ENCODE results near the gene KIAA0586.

KIAA0586 gene

DNA sequence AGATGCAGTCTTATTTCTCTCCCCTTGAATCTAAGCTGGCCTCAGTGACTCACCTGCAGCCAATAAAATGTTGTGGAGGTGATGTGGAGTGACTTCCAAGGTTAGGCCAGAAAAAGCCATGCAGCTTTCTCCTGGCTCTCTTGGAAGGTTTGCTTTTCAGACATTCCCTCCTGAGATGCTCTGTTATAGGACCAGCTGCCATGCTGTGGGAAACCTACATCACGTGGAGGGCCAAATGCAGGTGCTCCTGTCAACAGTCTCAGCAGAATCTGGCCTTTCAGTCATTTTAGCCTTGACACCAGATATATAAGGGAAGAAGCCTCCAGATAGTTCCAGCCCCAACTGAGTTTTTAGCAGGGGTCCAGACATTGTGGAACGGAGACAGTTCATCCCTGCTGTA lies 172.2 kb downstream of the KIAA0586 start:
- no peak overlapping the region for H3K4me3 ChIP-seq (ENCODE audit: control insufficient read depth, low read depth, low read length)
- TF ChIP-seq, protein P1, sequence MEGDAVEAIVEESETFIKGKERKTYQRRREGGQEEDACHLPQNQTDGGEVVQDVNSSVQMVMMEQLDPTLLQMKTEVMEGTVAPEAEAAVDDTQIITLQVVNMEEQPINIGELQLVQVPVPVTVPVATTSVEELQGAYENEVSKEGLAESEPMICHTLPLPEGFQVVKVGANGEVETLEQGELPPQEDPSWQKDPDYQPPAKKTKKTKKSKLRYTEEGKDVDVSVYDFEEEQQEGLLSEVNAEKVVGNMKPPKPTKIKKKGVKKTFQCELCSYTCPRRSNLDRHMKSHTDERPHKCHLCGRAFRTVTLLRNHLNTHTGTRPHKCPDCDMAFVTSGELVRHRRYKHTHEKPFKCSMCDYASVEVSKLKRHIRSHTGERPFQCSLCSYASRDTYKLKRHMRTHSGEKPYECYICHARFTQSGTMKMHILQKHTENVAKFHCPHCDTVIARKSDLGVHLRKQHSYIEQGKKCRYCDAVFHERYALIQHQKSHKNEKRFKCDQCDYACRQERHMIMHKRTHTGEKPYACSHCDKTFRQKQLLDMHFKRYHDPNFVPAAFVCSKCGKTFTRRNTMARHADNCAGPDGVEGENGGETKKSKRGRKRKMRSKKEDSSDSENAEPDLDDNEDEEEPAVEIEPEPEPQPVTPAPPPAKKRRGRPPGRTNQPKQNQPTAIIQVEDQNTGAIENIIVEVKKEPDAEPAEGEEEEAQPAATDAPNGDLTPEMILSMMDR (conservative IDR thresholded peaks at IDR 0.05; ENCODE audit: control insufficient read depth, insufficient read depth, low read depth, low read length), result no peak
- DNase-seq (ENCODE audit: low read depth), result no peak
